ENCODE measurements around the gene XPO4.
"Not testable (repeated sequence)": the region's sequence is repeated elsewhere in the genome, so short reads cannot be mapped to it uniquely, and the experiment has no call there.

XPO4 gene

GRCh38 chr13:20891034-20891433, 11.5 kb downstream of the XPO4 start:
- DNase-seq (ENCODE audit: low spot score): no peak

GRCh38 chr13:20890540-20890939, 12.0 kb downstream of the XPO4 start:
- not testable (repeated sequence) for DNase-seq (ENCODE audit: low spot score)

DNA sequence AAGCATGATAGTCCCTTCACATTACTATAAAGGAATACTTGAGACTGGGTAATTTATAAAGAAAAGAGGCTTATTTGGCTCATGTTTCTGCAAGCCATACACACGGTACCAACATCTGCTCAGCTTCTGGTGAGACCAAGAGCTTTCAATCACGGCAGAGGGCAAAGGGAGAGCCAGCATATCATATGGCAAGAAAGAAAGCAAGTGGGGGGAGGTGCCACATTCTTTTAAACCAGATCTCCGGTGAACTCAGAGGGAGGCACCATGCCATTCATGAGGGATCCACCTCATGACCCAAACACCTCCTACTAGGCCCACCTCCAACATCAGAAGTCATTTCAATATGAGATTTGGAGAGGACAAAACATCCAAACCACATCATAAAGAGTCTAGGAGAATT, 20.3 kb downstream of the XPO4 start:
- DNase-seq (ENCODE audit: low spot score): no peak

DNA sequence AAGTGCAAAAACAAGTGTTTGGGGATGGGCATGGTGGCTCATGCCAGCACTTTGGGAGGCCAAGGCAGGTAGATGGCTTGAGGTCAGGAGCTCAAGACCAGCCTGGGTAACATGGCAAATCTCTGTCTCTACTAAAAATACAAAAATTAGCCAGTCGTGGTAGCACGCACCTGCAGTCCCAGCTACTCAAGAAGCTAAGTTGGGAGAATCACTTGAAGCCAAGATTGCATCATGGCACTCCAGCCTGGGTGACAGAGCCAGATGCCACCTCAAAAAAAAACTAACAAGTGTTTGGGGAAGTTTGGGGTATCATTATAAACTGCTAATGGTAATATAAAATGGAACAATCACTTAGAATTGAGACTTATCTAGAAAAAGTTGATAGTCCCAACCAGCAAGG, 24.6 kb downstream of the XPO4 start:
- DNase-seq (ENCODE audit: low spot score): no peak

GRCh38 chr13:20876802-20877201, 25.7 kb downstream of the XPO4 start:
- not testable (repeated sequence) for DNase-seq (ENCODE audit: low spot score)

GRCh38 chr13:20874439-20874838, 28.1 kb downstream of the XPO4 start:
- DNase-seq (ENCODE audit: low spot score): not testable (repeated sequence)

DNA sequence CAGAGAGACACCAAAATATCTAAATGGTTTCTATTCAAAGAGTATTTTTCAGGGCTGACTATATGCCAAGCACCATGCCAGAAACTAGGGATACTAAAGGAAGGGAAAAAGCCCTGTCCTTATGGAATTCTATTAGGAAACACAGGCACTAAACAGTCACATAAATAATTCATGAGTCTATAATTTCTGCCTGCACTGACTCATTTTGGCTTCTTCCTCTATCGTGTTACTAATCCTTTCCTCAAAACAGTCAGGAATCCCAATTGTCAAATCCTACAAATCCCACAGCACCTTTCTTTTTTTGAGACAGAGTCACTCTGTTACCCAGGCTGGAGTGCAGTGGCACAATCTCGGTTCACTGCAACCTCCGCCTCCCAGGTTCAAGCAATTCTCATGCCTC, 29.2 kb downstream of the XPO4 start:
- DNase-seq (ENCODE audit: low spot score): no peak

- no peak for DNase-seq (ENCODE audit: low spot score)
These were observed 31.7 kb downstream of the XPO4 start for GRCh38 chr13:20870829-20871228.

DNA sequence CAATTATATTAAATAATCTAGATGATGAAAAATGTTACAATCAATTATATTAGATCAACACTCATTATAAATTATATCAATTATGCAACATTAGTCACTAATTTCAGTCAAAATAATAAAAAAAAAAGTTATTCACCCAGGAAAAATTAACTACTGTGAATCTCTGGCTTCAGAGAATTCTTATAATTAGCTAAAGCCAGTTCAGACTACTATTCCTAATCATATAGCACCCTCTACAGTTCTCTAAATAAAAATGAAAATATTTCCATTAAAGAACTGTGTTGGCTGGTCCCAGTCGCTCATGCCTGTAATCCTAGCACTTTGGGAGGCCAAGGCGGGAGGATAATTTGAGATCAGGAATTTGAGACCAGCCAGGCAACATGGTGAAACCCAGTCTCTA, 33.0 kb downstream of the XPO4 start:
- DNase-seq (ENCODE audit: low spot score): no peak

GRCh38 chr13:20867408-20867807, 35.1 kb downstream of the XPO4 start:
- no peak for DNase-seq (ENCODE audit: low spot score)

- DNase-seq (ENCODE audit: low spot score): not testable (repeated sequence)
These were observed 40.9 kb downstream of the XPO4 start for GRCh38 chr13:20861666-20862065.

DNA sequence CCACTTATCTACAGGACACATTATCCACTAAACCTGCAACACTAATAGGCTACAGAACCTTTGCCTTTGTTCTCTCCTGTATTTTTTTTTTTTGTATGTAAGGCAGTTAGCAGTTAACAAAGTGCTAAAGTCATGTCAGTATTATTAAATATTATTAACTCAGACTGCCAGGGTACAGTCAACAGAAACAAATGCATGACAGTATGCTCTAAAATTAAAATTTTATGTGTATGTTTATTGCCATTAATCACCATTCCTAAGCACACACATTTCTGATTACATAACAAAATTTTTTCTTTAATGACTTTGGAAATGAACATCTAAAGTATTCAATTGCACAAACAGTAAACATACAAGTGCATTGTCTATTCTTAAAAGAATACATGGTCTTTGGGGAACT, 41.7 kb downstream of the XPO4 start:
- DNase-seq (ENCODE audit: low spot score): no peak

DNA sequence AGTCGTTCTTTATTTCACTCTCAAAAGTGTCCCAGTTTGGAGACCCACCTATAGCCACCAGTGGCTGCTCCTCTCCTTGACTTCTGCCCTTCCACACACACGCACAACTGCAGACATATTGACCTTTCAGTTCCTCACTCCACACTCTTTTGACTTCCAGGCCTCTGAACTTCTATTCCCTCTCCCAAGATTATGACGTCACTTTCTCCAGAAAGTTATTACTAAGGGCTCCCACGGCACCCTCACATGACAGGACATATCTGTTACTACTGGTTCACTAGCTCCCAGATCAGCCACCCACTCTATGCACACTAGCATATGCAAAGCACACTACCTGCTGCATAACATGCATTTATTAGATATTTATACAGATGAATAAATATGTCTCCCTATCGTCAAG, 45.9 kb downstream of the XPO4 start:
- DNase-seq (ENCODE audit: low spot score): no peak

GRCh38 chr13:20851844-20852402, 50.6 kb downstream of the XPO4 start:
- no peak for DNase-seq (ENCODE audit: low spot score)

DNA sequence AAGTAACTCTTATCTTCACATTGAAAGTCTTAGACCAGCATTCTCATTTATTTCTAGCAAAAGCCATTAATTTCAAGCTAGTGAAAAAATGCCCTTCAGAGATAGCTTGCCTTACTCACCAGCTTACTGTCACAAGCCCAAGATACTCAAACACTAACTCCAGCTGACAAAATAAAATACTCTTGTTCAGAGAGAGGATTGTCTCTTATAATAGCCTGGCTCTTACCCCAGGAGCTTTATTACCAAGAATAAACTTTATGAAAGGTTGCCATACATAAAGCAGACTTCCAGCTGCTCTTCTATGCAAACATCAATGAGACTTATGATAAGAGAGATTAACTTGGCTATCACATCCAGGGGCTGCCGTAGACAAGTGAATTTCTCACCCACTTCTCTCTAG, 53.6 kb downstream of the XPO4 start:
- no peak for DNase-seq (ENCODE audit: low spot score)

DNA sequence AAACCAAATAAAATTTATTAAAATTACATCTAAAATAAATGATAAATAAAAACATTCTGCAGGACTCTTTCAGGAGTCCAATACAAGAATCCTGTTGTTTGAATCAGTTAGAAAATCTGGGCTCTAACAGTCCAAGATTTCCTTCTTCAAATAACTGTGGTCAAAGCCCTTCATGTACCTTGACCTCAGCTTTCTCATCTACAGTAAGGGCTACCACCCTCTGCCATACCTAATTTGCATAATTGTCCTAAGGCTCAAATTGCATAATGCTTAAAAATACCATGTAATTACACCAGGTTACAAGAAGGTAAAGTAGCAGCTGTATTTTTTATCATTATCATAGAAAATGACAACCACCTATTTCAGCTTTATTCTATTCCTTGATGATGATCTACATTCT, 54.3 kb downstream of the XPO4 start:
- DNase-seq (ENCODE audit: low spot score): no peak

- no peak for DNase-seq (ENCODE audit: low spot score)
These were observed 55.2 kb downstream of the XPO4 start for GRCh38 chr13:20847296-20847695.

DNA sequence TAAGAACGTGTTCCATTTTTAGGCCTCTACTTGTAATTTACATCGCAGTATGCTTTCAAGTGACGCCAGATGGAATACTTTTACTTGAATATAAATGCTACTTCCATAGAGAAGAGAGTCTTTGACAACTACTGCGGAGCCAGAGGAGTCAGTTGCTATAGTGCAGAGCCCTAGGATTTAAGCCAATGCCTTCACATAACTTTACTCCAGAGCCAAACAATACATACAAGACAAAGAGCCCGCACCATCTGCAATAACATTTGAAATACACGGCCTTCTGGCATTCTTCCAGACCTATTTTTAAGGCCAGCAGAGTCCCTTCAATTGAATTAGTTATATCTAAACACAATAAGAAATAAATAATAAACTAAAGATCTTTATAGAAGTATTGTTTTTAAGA, 59.4 kb downstream of the XPO4 start:
- DNase-seq (ENCODE audit: low spot score): no peak

DNA sequence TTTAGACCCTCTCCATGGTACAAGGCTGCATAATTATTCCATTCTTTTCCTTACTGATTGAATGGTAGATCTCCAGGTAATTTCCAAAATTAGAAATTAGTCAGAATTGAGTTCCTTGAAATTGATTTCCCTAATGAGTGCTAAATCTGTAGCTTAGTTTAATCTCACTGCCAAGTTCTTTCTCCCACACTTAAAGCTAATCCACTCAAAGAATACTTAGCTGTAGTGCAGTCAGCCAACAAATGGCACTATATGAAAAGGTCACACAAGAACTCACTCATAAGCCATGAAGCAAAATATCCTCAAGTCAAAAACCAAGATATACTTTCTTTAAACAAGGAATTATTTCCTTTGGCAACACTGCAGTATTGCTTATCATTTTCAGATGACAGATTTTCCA, 62.0 kb downstream of the XPO4 start:
- no peak for DNase-seq (ENCODE audit: low spot score)

GRCh38 chr13:20833900-20834679, 68.5 kb downstream of the XPO4 start:
- DNase-seq (ENCODE audit: low spot score): no peak

DNA sequence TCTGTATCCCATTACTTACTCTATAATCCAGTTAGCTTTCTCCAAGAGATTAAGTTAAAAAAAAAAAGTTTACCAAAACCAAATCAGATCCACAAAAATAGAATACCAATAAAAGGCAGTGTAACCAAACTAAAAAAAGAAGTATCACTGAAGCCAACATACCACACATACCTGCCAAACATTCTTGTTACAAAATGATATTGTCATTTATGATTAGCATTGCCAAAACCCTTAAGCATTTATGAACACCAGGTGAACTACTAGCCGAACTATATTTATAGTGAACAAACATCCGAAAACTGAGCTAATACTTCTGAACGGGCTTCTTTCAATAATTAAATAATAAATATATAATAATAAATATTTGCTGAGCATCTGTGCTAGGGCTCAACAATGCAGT, 69.7 kb downstream of the XPO4 start:
- DNase-seq (ENCODE audit: low spot score): no peak

DNA sequence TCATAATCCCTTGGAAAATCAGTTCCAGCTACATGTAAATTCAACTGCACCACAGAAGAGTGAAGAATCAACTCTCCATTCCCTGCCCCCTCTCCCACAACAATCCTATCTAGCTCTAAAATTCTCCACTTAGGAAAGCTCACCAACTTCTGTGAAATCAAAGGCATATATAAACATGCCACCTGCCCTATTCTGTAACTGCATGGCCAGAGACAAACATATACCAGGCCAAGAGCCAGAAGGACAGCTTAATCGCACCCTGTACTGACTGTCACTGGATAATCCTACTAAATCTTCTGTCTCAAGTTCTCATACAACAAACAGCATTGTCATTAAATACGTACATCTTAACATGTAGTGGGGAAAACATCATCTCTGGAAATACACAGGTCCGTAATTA, 70.6 kb downstream of the XPO4 start:
- no peak for DNase-seq (ENCODE audit: low spot score)

DNA sequence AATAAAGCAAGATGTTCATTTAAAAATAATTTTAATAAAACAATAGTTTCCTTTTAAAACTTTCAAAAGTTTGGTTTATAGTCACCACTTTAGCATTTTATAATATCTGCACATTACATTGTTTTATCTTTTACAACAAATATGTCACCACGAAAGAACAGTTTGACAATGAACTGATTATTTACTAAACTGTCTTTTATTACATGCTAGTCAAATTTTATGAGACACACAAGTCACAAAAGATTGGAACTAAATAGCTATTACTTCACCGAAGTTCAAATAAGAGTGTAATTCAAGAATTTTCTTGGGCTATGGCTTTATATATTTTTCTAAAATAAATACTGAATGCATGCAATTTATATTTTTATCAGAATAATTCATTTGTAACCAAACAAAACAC, 71.3 kb downstream of the XPO4 start:
- no peak for DNase-seq (ENCODE audit: low spot score)

Measured in left forelimb (tissue), 1 donor.